ENCODE measurements around the gene TBC1D22A. TPM values are rescaled to one million over a fixed set of nuclear protein-coding genes. Genes with fewer than 3 reads are reported as not detected.

The TBC1D22A gene
- total and polyA plus RNA-seq, 10 of the 15 experiments (the other 5 are each of a cell fraction or from before 2014, with no cell fraction given), result 0.63 to 44.7 (median 27.4) TPM

DNA sequence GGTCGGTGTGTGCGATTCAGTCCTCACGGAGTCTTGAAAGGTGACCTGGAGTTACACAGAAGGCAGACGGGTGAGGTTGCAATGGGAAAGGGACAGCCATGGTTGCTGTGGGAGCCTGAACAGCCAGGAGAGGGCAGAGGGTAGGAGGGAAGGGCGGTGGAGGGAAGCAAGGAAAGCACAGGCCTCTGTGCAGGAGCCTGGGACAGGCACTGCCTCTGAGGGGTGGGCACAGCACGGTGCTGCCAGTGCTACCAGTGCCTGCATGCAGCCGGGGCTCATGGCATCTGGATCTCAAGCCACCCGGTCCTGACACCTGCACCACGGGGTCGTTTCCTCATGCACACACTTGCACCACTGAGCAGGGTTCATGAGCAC is 401.0 kb downstream of the TBC1D22A start:
- POLR2A ChIA-PET, result no interaction called here
- TF ChIP-seq, protein P1, sequence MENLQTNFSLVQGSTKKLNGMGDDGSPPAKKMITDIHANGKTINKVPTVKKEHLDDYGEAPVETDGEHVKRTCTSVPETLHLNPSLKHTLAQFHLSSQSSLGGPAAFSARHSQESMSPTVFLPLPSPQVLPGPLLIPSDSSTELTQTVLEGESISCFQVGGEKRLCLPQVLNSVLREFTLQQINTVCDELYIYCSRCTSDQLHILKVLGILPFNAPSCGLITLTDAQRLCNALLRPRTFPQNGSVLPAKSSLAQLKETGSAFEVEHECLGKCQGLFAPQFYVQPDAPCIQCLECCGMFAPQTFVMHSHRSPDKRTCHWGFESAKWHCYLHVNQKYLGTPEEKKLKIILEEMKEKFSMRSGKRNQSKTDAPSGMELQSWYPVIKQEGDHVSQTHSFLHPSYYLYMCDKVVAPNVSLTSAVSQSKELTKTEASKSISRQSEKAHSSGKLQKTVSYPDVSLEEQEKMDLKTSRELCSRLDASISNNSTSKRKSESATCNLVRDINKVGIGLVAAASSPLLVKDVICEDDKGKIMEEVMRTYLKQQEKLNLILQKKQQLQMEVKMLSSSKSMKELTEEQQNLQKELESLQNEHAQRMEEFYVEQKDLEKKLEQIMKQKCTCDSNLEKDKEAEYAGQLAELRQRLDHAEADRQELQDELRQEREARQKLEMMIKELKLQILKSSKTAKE (IDR thresholded peaks at IDR 0.05; ENCODE audit: low read depth, poor library complexity, severe bottlenecking), result no peak
- no peak for TF ChIP-seq ZZZ3 (IDR thresholded peaks at IDR 0.05; ENCODE audit: control insufficient read depth, insufficient read length, low read depth)
- TF ChIP-seq FOXK2 (IDR thresholded peaks at IDR 0.05), result no peak
- TF ChIP-seq RAD21 (IDR thresholded peaks at IDR 0.05; ENCODE audit: insufficient read depth, low read depth, low read length), result no peak
- TF ChIP-seq, protein P2, sequence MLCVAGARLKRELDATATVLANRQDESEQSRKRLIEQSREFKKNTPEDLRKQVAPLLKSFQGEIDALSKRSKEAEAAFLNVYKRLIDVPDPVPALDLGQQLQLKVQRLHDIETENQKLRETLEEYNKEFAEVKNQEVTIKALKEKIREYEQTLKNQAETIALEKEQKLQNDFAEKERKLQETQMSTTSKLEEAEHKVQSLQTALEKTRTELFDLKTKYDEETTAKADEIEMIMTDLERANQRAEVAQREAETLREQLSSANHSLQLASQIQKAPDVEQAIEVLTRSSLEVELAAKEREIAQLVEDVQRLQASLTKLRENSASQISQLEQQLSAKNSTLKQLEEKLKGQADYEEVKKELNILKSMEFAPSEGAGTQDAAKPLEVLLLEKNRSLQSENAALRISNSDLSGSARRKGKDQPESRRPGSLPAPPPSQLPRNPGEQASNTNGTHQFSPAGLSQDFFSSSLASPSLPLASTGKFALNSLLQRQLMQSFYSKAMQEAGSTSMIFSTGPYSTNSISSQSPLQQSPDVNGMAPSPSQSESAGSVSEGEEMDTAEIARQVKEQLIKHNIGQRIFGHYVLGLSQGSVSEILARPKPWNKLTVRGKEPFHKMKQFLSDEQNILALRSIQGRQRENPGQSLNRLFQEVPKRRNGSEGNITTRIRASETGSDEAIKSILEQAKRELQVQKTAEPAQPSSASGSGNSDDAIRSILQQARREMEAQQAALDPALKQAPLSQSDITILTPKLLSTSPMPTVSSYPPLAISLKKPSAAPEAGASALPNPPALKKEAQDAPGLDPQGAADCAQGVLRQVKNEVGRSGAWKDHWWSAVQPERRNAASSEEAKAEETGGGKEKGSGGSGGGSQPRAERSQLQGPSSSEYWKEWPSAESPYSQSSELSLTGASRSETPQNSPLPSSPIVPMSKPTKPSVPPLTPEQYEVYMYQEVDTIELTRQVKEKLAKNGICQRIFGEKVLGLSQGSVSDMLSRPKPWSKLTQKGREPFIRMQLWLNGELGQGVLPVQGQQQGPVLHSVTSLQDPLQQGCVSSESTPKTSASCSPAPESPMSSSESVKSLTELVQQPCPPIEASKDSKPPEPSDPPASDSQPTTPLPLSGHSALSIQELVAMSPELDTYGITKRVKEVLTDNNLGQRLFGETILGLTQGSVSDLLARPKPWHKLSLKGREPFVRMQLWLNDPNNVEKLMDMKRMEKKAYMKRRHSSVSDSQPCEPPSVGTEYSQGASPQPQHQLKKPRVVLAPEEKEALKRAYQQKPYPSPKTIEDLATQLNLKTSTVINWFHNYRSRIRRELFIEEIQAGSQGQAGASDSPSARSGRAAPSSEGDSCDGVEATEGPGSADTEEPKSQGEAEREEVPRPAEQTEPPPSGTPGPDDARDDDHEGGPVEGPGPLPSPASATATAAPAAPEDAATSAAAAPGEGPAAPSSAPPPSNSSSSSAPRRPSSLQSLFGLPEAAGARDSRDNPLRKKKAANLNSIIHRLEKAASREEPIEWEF (IDR thresholded peaks at IDR 0.05; ENCODE audit: insufficient replicate concordance, low read depth, low read length), result no peak
- TF ChIP-seq ATF7 (IDR thresholded peaks at IDR 0.05; ENCODE audit: low read depth), result no peak
- no peak for TF ChIP-seq DPF2 (IDR thresholded peaks at IDR 0.05)
- TF ChIP-seq ZNF217 (IDR thresholded peaks at IDR 0.05), result no peak
- no peak for TF ChIP-seq CHD2 (IDR thresholded peaks at IDR 0.05; ENCODE audit: borderline replicate concordance, low read depth, low read length)
- TF ChIP-seq JUND (IDR thresholded peaks at IDR 0.05; ENCODE audit: low read depth, low read length), result no peak
- no peak for TF ChIP-seq MXI1 (IDR thresholded peaks at IDR 0.05; ENCODE audit: low read depth, low read length)
- TF ChIP-seq PRDM15 (CRISPR knock-in tag; IDR thresholded peaks at IDR 0.05), result no peak
- no peak for TF ChIP-seq ASH2L (IDR thresholded peaks at IDR 0.05; ENCODE audit: borderline replicate concordance, low read depth)
- TF ChIP-seq RUNX3 (IDR thresholded peaks at IDR 0.05; ENCODE audit: low read length), result no peak
- TF ChIP-seq POLR2A (IDR thresholded peaks at IDR 0.05; ENCODE audit: low read depth, low read length), result no peak
- no peak for TF ChIP-seq TARDBP (IDR thresholded peaks at IDR 0.05; ENCODE audit: borderline replicate concordance)
- no peak for TF ChIP-seq SREBF2 (IDR thresholded peaks at IDR 0.05; ENCODE audit: low read length)
- H3K4me3 ChIP-seq, result no peak overlapping the region
- CTCF ChIA-PET, result no interaction called here
- no TSS peak for BruUV-seq (replicated peaks)
- FAIRE-seq, result no peak
- ATAC-seq, result no peak
- SMC1A ChIA-PET (ENCODE audit: uncharacterized antibody, unreplicated experiment), result no interaction called here
- 91% methylated on average over 10 of the region's 10 CpGs for WGBS (ENCODE audit: insufficient coverage, insufficient replicate concordance, low lambda C conversion rate, missing lambda C conversion rate)
- H3K4me2 ChIP-seq (ENCODE audit: control insufficient read depth, insufficient read depth), result no peak overlapping the region
- RAD21 ChIA-PET (ENCODE audit: unreplicated experiment), result no interaction called here
- peaks cover 3 to 8% of the 10 kb centered on the region in 2 experiments for H3K36me3 ChIP-seq (ENCODE audit: control insufficient read depth in 2 of 2, insufficient read depth in 2 of 2, low read length in 1 of 2)
- no peak overlapping the region for H3K27ac ChIP-seq (ENCODE audit: control insufficient read depth, insufficient read depth)
- H3K9me3 ChIP-seq (replicated peaks; ENCODE audit: control insufficient read depth, insufficient read depth, low read length), result no peaks in the 10 kb centered on the region
- H3K79me2 ChIP-seq (ENCODE audit: control insufficient read depth, insufficient read depth, low read length), result no peaks in the 10 kb centered on the region
- no peaks in the 10 kb centered on the region for H4K20me1 ChIP-seq (ENCODE audit: control insufficient read depth, insufficient read depth)
- DNase-seq (ENCODE audit: low read depth, low spot score), result no peak
- intact Hi-C loops (cut with micrococcal nuclease; ENCODE audit: unreplicated experiment), result no loop called here
- in situ Hi-C loops (cut with MboI), result no loop called here
- no peak overlapping the region for H3K9ac ChIP-seq (ENCODE audit: control insufficient read depth, insufficient read depth, low read length)
- H3K4me1 ChIP-seq (ENCODE audit: control insufficient read depth, insufficient read depth, low read length), result no peaks in the 10 kb centered on the region
- H2AFZ ChIP-seq (ENCODE audit: control insufficient read depth, low read depth, low read length), result no peak overlapping the region
- H3K27me3 ChIP-seq (replicated peaks in 1 of 2; ENCODE audit: control insufficient read depth in 2 of 2, insufficient read depth in 2 of 2, low read length in 1 of 2), result no peaks in the 10 kb centered on the region

Data from GM12878 (cell line).